H9 (cell line): ENCODE data around the gene SRBD1. TPM values are rescaled to one million over a fixed set of nuclear protein-coding genes. Genes with fewer than 3 reads are reported as not detected.

Experiments used
- DNase-seq: peaks from one replicate; pipeline ENCODE4 v3.0.0-alpha.2; 2017
- H2AFZ ChIP-seq: one replicate; pipeline ENCODE4 v1.6.1; 2013; ENCODE audit warnings: mild to moderate bottlenecking, low read length, control low read depth, moderate library complexity
- H2AK5ac ChIP-seq: 2 replicates; pipeline ENCODE4 v1.6.1; 2013; ENCODE audit warnings: low read length, control low read depth, mixed read lengths; ENCODE audit not compliant: insufficient read length
- H2BK120ac ChIP-seq: one replicate; pipeline ENCODE4 v1.6.1; 2013; ENCODE audit warnings: low read depth, mild to moderate bottlenecking, low read length, control low read depth, inconsistent platforms; ENCODE audit not compliant: poor library complexity, severe bottlenecking
- H2BK12ac ChIP-seq: 2 replicates; pipeline ENCODE4 v1.6.1; 2013; ENCODE audit warnings: low read length, control low read depth, mixed read lengths, low read depth; ENCODE audit not compliant: insufficient read length
- H2BK15ac ChIP-seq: 2 replicates; pipeline ENCODE4 v1.6.1; 2013; ENCODE audit warnings: low read depth, low read length, control low read depth
- H2BK20ac ChIP-seq: one replicate; pipeline ENCODE4 v1.6.1; 2013; ENCODE audit warnings: low read depth, mild to moderate bottlenecking, low read length, control low read depth, inconsistent platforms; ENCODE audit not compliant: poor library complexity, severe bottlenecking
- H2BK5ac ChIP-seq: 2 replicates; pipeline ENCODE4 v1.6.1; 2013; ENCODE audit warnings: low read length, control low read depth, mixed read lengths; ENCODE audit not compliant: insufficient read length
- H3K14ac ChIP-seq: 2 replicates; pipeline ENCODE4 v1.6.1; 2013; ENCODE audit warnings: low read length, control low read depth; ENCODE audit not compliant: insufficient read depth
- H3K18ac ChIP-seq: 2 replicates; pipeline ENCODE4 v1.6.1; 2013; ENCODE audit warnings: low read depth, mild to moderate bottlenecking, mixed read lengths, low read length, control low read depth; ENCODE audit not compliant: insufficient read length
- H3K23ac ChIP-seq: 2 replicates; pipeline ENCODE4 v1.6.1; 2013; ENCODE audit warnings: low read length, control low read depth, mixed read lengths, low read depth; ENCODE audit not compliant: insufficient read length
- H3K23me2 ChIP-seq: 2 replicates; pipeline ENCODE4 v1.6.1; 2013; ENCODE audit warnings: low read depth, mild to moderate bottlenecking, mixed read lengths, low read length, control low read depth; ENCODE audit not compliant: insufficient read length, poor library complexity, severe bottlenecking
- H3K27ac ChIP-seq: 2 replicates; pipeline ENCODE4 v1.5.1; 2013; ENCODE audit warnings: low read length, control low read depth, mixed read lengths, low read depth; ENCODE audit not compliant: insufficient read length
- H3K27me3 ChIP-seq: 2 replicates; pipeline ENCODE4 v1.6.1; 2013; ENCODE audit warnings: low read length, control low read depth, inconsistent platforms; ENCODE audit not compliant: insufficient read depth
- H3K4ac ChIP-seq: 2 replicates; pipeline ENCODE4 v1.6.1; 2013; ENCODE audit warnings: low read depth, mild to moderate bottlenecking, control low read depth, inconsistent platforms, low read length, moderate library complexity
- H3K4me1 ChIP-seq: 2 replicates; pipeline ENCODE4 v1.6.1; 2013; ENCODE audit warnings: low read length, control low read depth, inconsistent platforms; ENCODE audit not compliant: insufficient read depth
- H3K4me2 ChIP-seq: 2 replicates; pipeline ENCODE4 v1.6.1; 2013; ENCODE audit warnings: low read length, control low read depth, mixed read lengths; ENCODE audit not compliant: insufficient read length, insufficient read depth
- H3K56ac ChIP-seq: 2 replicates; pipeline ENCODE4 v1.6.1; 2013; ENCODE audit warnings: low read depth, mild to moderate bottlenecking, mixed read lengths, low read length, control low read depth; ENCODE audit not compliant: insufficient read length
- H3K79me1 ChIP-seq: 2 replicates; pipeline ENCODE4 v1.6.1; 2013; ENCODE audit warnings: low read depth, mild to moderate bottlenecking, moderate library complexity, low read length, control low read depth, inconsistent platforms; ENCODE audit not compliant: insufficient read depth, poor library complexity, severe bottlenecking
- H3K79me2 ChIP-seq: 2 replicates; pipeline ENCODE4 v1.6.1; 2013; ENCODE audit warnings: low read length, control low read depth, inconsistent platforms; ENCODE audit not compliant: insufficient read depth
- H3K9ac ChIP-seq: 2 replicates; pipeline ENCODE4 v1.6.1; 2013; ENCODE audit warnings: low read length, control low read depth, mixed read lengths; ENCODE audit not compliant: insufficient read length; ENCODE audit errors: extremely low read depth
- H3K9me3 ChIP-seq: one replicate; pipeline ENCODE4 v1.6.1; 2013; ENCODE audit warnings: low read depth, low read length, inconsistent platforms; ENCODE audit not compliant: control insufficient read depth
- H3T11ph ChIP-seq: one replicate; pipeline ENCODE4 v1.6.1; 2013; ENCODE audit warnings: mild to moderate bottlenecking, low read length, control low read depth, inconsistent platforms
- H4K20me1 ChIP-seq: one replicate; pipeline ENCODE4 v1.6.1; 2013; ENCODE audit not compliant: control insufficient read depth, insufficient read length, insufficient read depth
- H4K5ac ChIP-seq: 2 replicates; pipeline ENCODE4 v1.6.1; 2013; ENCODE audit warnings: low read depth, mild to moderate bottlenecking, mixed read lengths, low read length, control low read depth; ENCODE audit not compliant: insufficient read length
- H4K8ac ChIP-seq: replicated peaks from 2 replicates; pipeline ENCODE4 v1.6.1; 2013; ENCODE audit warnings: low read length, control low read depth, mixed read lengths, low read depth; ENCODE audit not compliant: insufficient read length
- H4K91ac ChIP-seq: 2 replicates; pipeline ENCODE4 v1.6.1; 2013; ENCODE audit warnings: low read depth, mild to moderate bottlenecking, moderate library complexity, mixed read lengths, low read length, control low read depth; ENCODE audit not compliant: insufficient read length
- H3K27ac Mint-ChIP-seq, 3 experiments: 2 replicates in 2 of 3; 3 replicates in 1 of 3; pipeline ENCODE4 v1.8.0; 2020 to 2021; ENCODE audit warnings: mixed read lengths in 3 of 3, mild to moderate bottlenecking in 1 of 3, moderate library complexity in 1 of 3
- H3K27me3 Mint-ChIP-seq: 2 replicates; pipeline ENCODE4 v1.8.0; 2021; ENCODE audit warnings: low read depth, mild to moderate bottlenecking, moderate library complexity, mixed read lengths
- H3K36me3 Mint-ChIP-seq, 3 experiments: 2 replicates in 2 of 3; 3 replicates in 1 of 3; pipeline ENCODE4 v1.8.0; 2020 to 2021; ENCODE audit warnings: low read depth in 3 of 3, mixed read lengths in 3 of 3; ENCODE audit not compliant: insufficient read depth in 1 of 3
- H3K4me1 Mint-ChIP-seq, 2 experiments: 2 replicates each; pipeline ENCODE4 v1.8.0; 2020; ENCODE audit warnings: mixed read lengths in 2 of 2
- H3K4me3 Mint-ChIP-seq, 2 experiments: 2 replicates in 1 of 2; 3 replicates in 1 of 2; pipeline ENCODE4 v1.8.0; 2020 to 2021; ENCODE audit warnings: mild to moderate bottlenecking in 2 of 2, mixed read lengths in 2 of 2, moderate library complexity in 1 of 2
- H3K9me3 Mint-ChIP-seq, 2 experiments: 2 replicates in 1 of 2; 3 replicates in 1 of 2; pipeline ENCODE4 v1.8.0; 2020; ENCODE audit warnings: mild to moderate bottlenecking in 2 of 2, mixed read lengths in 2 of 2, moderate library complexity in 1 of 2
- WGBS: extraction: QIAGEN DNeasy Blood & Tissue Kit; methylation state at CpG from one replicate; pipeline ENCODE4 v1.1.7; 2013; ENCODE audit warnings: missing lambda C conversion rate, low lambda C conversion rate, mixed read lengths; ENCODE audit not compliant: insufficient read length; ENCODE audit errors: extremely low coverage; 5-methylcytosine and 5-hydroxymethylcytosine counted together
- total RNA-seq: library from RNA; stranded (reverse); gene quantifications from 2 replicates; pipeline ENCODE4 v1.2.1, GENCODE V29; 2021
- TF ChIP-seq, protein P1 (sequence below): fragments of 200-600 bp; sonication (generic); conservative IDR thresholded peaks from 3 replicates; pipeline ENCODE4 v1.8.0; 2021; ENCODE audit warnings: antibody characterized with exemption, mild to moderate bottlenecking

The SRBD1 gene
- total RNA-seq, 1 experiment from 2014 or later, result 18.3 TPM

DNA sequence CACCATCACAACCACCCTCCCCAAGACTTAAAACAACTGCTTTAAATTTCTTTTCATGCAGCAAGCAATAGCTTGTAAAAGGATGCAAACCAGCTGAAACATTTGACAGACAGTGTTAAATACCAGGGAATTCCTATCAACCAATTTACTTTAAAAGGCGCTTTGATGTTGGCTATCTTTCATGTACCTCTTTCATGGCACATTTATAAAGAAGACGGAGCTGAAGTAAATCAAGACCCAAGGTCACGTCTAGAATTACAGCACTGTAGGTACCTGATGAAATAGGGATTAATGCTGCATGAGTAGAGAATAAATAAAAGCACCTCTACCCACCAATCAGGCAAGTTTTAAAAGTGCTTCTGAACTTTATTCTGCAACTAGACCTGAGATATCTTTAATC lies 78.9 kb downstream of the SRBD1 start:
- Histone ChIP-seq H3K4me1 (no peaks in the 10 kb centered on the region), H2BK12ac (no peak overlapping the region), H3K27ac (no peak overlapping the region), H2BK120ac (no peak overlapping the region), H3K56ac (no peak overlapping the region), H3K79me2 (no peaks in the 10 kb centered on the region), H3K79me1 (no peaks in the 10 kb centered on the region), H4K8ac (no peak overlapping the region), H3T11ph (no peak overlapping the region), H3K14ac (no peak overlapping the region), H2BK15ac (no peak overlapping the region), H3K9ac (no peak overlapping the region), H4K91ac (no peak overlapping the region), H3K18ac (no peak overlapping the region), H3K9me3 (no peaks in the 10 kb centered on the region), H2AK5ac (no peak overlapping the region), H2BK20ac (no peak overlapping the region), H2BK5ac (no peak overlapping the region), H3K4ac (no peak overlapping the region), H2AFZ (no peak overlapping the region), H3K4me2 (no peak overlapping the region), H4K20me1 (no peaks in the 10 kb centered on the region), H3K23ac (no peak overlapping the region), H3K23me2 (no peaks in the 10 kb centered on the region), H3K27me3 (no peaks in the 10 kb centered on the region), H4K5ac (no peak overlapping the region)
- Mint-ChIP-seq H3K4me1 (no peaks in the 10 kb centered on the region), H3K36me3 (no peaks in the 10 kb centered on the region), H3K27ac (no peak overlapping the region), H3K9me3 (no peaks in the 10 kb centered on the region), H3K27me3 (no peaks in the 10 kb centered on the region), H3K4me3 (no peak overlapping the region)
- DNase-seq, result no peak
- WGBS, result no CpG with 5 or more reads among the region's 3 CpGs
- TF ChIP-seq, protein P1, sequence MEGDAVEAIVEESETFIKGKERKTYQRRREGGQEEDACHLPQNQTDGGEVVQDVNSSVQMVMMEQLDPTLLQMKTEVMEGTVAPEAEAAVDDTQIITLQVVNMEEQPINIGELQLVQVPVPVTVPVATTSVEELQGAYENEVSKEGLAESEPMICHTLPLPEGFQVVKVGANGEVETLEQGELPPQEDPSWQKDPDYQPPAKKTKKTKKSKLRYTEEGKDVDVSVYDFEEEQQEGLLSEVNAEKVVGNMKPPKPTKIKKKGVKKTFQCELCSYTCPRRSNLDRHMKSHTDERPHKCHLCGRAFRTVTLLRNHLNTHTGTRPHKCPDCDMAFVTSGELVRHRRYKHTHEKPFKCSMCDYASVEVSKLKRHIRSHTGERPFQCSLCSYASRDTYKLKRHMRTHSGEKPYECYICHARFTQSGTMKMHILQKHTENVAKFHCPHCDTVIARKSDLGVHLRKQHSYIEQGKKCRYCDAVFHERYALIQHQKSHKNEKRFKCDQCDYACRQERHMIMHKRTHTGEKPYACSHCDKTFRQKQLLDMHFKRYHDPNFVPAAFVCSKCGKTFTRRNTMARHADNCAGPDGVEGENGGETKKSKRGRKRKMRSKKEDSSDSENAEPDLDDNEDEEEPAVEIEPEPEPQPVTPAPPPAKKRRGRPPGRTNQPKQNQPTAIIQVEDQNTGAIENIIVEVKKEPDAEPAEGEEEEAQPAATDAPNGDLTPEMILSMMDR, result no peak
